NCI-H146 treated with DMSO at 0.1 percent for 48 hours (cell line): ENCODE data around the gene STAMBPL1.
"Not testable (repeated sequence)": the region's sequence is repeated elsewhere in the genome, so short reads cannot be mapped to it uniquely, and the experiment has no call there.

Experiments
- DNase-seq: peaks from one replicate; lab custom pipeline; 2025; ENCODE audit not compliant: unreplicated experiment; lab: John Stamatoyannopoulos, UW

The STAMBPL1 gene

DNA sequence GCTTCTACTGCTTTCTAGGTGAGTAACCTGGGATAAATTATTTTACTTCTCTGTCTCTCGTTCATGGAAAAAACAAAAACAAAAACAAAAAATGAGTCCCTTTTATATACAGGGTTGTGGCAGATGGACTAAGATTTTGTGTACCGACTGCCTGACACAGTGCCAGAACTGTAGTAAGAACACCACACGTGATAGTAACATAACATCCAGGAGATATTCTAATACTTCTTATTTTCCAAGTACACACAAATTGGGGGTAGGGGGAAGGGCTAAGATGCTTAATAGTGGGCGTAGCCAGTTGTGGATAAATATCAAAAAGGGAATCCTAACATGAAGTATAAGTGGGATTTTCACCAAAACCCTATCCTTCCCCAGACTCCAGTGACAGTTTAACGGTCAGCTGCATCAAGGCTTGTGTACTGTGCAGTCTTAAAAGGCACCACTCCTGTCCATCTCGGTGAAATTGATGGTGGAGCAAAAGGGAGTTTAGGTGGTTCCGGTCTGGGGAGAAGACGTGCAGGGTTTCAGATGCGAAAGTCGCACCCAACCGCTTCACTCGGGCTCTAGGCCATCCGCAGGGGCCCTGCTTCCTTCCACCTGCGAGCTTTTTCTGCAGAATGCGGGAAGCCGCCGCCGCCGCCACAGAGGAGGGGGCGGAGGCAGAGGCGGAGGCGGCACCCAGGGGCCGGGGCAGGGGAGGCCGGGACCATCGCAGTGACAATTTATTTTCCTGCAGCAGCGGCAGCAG, at the start of gene STAMBPL1:
TSS of gene STAMBPL1 (plus strand) at position 712 of the 748 bp plus-strand sequence. CDS start 21,464 bp downstream, outside the sequence.
- DNase-seq, result peak; percentile 47

GRCh38 chr10:88830643-88831268, 49.3 kb upstream of the STAMBPL1 start:
- DNase-seq, result no peak

DNA sequence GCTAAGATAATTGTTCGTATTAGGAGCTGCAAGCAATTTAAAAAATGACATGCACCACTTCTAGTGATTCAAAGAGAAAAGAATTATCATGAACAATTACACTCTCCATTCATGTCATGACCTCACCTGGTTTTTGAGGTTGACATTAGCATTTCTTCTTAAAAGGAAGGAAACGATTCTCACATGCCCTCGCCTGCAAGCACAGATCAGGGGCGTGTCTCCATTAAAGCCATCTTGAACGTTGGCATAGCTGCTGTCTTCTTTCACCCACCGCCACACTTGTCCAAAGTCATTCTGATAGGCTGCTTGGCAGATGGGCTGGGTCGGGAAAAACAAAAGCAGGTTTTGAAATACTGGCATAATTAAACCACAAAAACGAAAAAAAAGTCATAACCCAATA, 48.3 kb upstream of the STAMBPL1 start:
- no peak for DNase-seq

DNA sequence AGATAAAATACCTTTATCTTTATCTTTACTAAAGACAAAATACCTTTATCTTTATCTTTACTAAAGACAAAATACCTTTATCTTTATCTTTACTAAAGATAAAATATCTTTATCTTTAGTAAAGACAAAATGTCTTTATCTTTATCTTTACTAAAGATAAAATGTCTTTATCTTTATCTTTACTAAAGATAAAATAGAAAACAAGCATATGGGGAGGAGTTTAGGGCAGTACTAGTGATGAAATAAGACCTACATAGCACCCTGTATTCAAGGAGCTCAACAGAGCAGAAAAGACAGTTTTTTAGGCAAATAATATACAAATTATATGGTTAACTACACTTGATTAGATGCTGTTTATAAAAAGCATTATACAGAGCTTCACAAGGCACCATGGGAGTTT, 47.7 kb upstream of the STAMBPL1 start:
- no peak for DNase-seq

DNA sequence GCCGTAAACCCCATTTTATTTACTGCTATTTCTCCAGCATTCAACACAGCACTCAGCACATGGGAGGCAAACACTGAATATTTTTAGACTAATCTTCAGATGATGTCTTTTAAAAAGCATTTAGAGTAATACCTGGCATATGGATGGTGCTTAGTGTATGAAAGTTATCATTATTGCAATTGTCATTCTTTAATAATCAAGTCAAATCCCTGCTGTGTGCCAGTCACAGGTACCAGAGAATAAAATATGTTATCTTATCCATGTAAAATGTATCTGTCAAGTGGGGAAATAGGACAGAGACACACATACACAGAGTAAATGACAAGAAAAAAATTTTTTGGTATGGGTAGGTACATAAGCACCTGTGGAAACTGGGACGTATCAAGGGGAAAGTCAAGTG, 46.9 kb upstream of the STAMBPL1 start:
- no peak for DNase-seq

DNA sequence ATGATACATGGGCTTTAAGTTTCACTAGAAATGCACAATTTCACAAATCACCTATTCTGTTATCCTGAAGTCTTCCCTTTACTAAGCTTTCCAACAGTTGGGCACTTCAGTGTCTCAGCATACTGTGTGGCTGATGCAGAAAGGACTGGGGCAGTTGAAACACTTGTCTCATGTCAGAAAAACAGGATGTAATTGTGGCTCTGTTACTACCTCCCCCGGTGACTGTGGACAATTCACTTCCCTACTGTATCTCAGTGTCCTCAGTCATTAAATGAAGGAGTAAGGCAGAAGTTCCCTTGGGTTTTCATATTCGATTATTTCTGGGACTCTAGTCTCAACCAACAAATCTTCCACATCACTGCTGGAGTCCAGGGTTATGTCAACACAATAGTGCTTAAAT, 46.3 kb upstream of the STAMBPL1 start:
- no peak for DNase-seq

DNA sequence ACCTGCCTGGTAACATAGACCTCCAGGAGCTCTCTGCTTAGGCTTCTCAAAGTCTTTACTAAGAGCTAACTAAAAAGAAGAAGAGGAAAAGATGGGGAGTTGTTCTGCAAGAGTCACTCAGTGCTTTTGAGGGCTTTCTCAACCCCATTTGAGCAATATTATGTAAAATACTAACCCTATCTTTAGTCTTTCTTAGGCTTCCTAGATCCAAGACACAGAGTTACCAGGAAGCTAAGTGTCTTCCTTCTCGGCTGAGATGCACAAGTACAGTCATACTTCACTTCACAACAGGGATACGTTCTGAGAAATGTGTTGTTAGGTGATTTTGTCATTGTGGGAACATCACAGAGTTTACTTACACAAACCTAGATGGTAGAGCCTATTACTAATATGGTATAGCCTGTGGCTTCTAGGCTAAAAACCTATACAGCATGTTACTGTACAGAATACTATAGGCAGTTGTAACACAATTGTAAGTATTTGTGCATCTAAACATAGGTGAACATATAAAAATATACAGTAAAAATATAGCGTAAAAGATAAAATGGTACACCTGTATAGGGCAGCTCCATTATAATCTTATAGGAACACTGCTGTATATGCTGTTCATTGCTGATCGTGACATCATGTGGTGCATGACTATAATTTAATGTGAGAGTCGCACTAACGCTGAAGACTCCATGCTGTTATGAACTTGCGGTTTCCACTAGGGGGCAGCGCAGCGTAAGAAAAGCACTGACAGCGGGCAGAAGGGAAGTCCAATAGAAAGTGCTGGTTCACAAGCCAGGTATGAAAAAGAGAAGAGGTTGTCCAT, 44.7 kb upstream of the STAMBPL1 start:
- DNase-seq, result peak; percentile 68

GRCh38 chr10:88835910-88836221, 44.2 kb upstream of the STAMBPL1 start:
- DNase-seq, result no peak

GRCh38 chr10:88837632-88838031, 42.4 kb upstream of the STAMBPL1 start:
- not testable (repeated sequence) for DNase-seq

DNA sequence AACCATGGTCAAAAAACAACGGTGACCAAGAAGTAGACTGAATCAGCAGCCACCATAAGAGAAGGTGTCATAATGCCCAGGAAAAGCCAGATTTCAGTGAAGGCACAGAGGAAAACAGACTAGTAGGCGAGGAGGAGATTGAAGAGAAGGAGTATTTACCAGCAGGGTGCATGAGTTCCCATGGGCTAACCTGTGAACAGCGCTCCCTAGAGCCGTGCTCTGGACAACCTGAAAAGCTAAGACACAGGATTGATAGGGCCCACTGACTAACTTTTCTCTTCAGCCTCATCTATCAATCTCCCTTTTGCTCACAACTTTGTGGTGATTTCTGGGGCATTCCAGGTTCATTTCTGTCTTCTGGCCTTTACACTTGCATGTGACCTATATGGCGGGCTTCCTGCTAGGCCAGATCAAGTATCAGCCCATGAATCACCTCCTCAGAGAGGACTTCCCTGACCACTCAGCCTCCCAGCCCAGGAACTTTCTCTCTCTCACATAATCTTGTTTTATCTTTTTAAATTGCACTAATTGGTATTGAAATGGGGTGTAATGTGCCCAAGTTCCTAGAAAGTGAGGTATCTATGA, 41.2 kb upstream of the STAMBPL1 start:
- DNase-seq, result no peak

- no peak for DNase-seq
Observed at GRCh38 chr10:88840104-88840503, 39.9 kb upstream of the STAMBPL1 start.

GRCh38 chr10:88840881-88841280, 39.2 kb upstream of the STAMBPL1 start:
- DNase-seq, result no peak

- no peak for DNase-seq
Observed at GRCh38 chr10:88841316-88842111, 38.5 kb upstream of the STAMBPL1 start.

DNA sequence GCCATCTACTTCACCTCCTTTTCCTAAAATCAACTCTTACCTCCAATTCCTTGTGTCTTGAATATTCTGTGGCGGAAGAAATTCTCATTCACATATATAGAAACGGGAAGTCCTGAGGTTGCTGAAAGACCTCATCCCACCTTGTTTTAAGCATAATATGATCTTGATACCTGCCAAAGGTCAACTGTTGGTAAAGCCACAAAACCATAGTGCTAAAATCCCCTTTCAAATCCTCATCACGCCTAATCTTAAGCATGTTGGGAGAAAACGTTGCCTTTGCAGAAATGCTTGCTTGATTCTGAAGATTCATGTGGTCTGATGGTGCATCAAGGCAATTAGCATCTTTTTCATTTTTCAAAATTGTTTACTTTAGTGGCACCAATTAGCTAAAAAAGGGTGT, 36.9 kb upstream of the STAMBPL1 start:
- DNase-seq, result no peak

- DNase-seq, result no peak
Observed at GRCh38 chr10:88848499-88848898, 31.5 kb upstream of the STAMBPL1 start.

DNA sequence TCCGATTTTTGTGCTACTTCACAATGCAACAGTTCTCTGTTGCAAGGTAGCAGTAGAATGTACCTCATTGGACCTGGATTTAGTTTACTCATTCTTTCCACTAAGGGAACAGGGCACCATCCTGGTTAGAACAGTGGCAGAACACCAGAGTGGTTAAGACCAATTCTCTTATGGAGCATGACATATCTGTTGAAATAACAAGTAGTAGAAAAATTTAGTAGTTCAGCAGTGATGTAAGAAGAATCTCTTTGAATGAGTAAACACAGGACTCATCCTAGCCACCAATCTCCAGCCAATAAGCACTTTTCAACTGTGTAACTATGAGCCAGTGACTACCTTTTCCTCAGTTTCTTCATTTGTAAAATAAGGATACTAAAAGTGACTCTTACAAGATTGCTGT, 30.8 kb upstream of the STAMBPL1 start:
- no peak for DNase-seq

DNA sequence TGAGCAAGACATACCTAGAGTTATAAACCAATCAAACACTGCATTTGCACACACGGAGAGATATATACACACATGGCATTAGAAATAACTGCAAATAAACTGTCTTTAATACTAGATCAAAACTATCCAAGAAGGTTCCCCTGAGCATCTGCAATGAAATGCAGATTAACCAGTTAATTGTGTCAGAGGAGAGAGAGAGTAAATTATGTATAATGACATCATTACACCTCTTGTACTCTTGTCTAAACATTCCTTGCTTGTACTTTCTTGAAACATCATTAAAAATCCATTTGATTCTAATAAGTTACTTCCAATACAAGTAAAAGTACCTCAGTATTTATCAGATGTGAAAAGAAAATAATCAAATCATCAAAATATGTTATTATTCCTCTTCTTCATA, 29.3 kb upstream of the STAMBPL1 start:
- DNase-seq, result no peak

DNA sequence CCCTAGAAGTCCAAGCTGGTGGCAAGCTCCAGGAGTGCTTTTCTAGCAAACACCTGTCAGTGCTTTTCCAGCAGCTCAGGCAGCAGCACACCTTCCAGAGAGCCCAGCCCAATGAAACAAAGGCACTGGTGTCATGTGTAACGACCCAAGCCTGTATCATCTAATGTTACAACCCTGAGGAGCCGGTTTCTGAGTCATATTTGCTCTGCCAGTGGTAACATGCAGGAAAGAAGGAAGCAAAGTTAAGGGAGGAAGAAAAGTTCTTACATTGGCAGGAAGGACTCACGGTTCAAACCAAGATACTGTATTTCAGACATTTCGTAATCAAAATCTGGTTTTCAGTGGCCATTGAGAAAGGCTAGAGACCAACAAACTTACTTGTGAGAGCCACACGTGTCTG, 28.3 kb upstream of the STAMBPL1 start, which contains the start of gene ANKRD22:
TSS of gene ANKRD22 (minus strand) at position 139 of the 400 bp plus-strand sequence. CDS start 237 bp downstream, outside the sequence.
- peak; percentile 27 for DNase-seq

DNA sequence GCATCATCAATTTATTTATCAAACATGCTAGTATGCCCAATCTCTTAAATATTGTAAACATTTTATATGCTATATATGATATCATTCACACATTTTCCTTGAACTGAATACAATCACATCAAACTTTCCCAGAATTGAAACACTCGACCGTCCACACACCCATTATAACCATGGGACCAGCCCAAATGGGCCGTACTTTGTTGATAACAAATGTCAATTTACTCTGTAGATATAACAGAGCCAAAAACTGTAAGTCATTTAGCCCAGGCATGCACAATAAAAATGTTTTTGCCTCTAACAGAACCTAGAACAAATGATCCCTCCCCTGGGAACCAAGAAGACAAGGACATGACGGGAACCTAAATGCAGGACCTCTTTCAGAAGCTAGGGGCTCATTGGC, 27.7 kb upstream of the STAMBPL1 start:
- no peak for DNase-seq

- no peak for DNase-seq
Observed at GRCh38 chr10:88853155-88853881, 26.7 kb upstream of the STAMBPL1 start.
